T-helper 1 cell treated with Interleukin-12 subunit alpha and Interleukin-12 subunit beta and Interleukin-4 antibody, amounts not matched to agents 30 μg/mL and 1 μg/mL, for 36 hours (primary cell): Measurements from ENCODE around the gene TIAM2.
"Not testable (repeated sequence)": the region's sequence is repeated elsewhere in the genome, so short reads cannot be mapped to it uniquely, and the experiment has no call there.

Experiments used
- H3K27ac Mint-ChIP-seq: one replicate; pipeline ENCODE4 v1.8.0; 2021; ENCODE audit warnings: mild to moderate bottlenecking, mixed read lengths
- H3K27me3 Mint-ChIP-seq: one replicate; pipeline ENCODE4 v1.8.0; 2021; ENCODE audit warnings: low read depth, mixed read lengths
- H3K36me3 Mint-ChIP-seq: one replicate; pipeline ENCODE4 v1.8.0; 2021; ENCODE audit warnings: low read depth, mixed read lengths
- H3K4me1 Mint-ChIP-seq: one replicate; pipeline ENCODE4 v1.8.0; 2021; ENCODE audit warnings: low read depth, mixed read lengths
- H3K4me3 Mint-ChIP-seq: one replicate; pipeline ENCODE4 v1.8.0; 2021; ENCODE audit warnings: mild to moderate bottlenecking, moderate library complexity, mixed read lengths
- H3K9me3 Mint-ChIP-seq: one replicate; pipeline ENCODE4 v1.8.0; 2021; ENCODE audit warnings: mixed read lengths

TIAM2 gene

GRCh38 chr6:155259897-155260296 is 264.8 kb downstream of the TIAM2 start:
- peaks cover 12% of the 10 kb centered on the region for H3K36me3 Mint-ChIP-seq
- no peak overlapping the region for H3K4me3 Mint-ChIP-seq
- H3K27ac Mint-ChIP-seq, result no peak overlapping the region
- H3K9me3 Mint-ChIP-seq, result no peaks in the 10 kb centered on the region
- H3K4me1 Mint-ChIP-seq, result peaks cover 6% of the 10 kb centered on the region
- no peaks in the 10 kb centered on the region for H3K27me3 Mint-ChIP-seq

DNA sequence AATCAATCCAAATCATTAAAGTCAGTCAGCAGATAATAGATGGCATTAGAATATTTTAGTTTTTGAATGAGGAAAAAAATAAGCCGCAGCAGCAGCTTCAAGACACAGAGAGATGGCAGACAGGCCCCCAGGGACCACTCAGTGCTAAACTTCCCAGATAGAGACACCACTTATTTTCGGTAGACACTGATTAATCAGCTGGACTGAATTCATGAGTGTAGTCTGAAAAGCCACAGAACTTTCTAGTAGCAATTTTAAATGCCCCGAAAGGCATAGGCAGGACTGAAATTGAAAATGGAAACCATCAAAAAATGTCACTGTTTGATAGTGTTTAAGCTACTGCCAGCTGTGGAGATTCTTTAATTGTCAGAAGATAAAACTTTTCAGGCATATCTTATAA is 265.6 kb downstream of the TIAM2 start:
- Mint-ChIP-seq H3K27ac (no peak overlapping the region), H3K4me3 (no peak overlapping the region), H3K9me3 (no peaks in the 10 kb centered on the region), H3K4me1 (peaks cover 6% of the 10 kb centered on the region), H3K27me3 (no peaks in the 10 kb centered on the region), H3K36me3 (peaks cover 11% of the 10 kb centered on the region)

DNA sequence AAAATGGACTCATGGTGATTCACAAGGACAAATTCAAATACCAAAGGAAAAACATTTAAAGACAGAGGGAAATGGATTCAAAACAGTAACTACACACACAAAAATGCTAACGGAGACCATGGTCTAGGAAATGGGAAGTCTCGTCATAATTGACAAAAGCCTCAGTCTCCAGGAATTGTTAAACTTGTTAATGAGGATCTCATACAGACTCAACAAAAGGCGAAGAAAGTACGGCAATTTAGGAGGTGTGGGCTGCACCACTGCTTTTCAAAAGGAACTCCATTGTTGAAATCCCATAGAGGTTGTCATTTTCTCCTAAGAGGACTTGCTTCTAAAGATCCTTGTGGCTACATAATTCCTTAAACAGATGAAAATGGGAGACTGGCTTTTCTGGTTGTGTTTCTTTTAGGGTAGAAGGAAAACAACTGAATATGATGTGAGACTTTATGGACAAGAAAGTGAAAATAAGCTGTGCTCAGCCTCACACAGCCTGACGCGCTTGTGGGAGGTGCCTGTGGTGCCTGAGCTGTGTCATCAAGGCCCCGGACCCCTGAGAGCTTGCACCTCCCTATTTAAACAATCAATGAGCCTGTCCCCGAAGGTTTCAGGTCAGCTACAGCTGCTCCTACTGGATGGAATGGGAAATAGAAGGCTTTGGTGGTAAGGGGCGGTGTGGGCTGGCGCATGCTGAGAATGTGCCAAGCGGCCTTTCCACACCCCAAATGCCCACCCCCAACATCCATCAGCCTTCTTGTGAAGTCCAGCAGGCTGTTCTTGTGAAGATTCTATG is 266.2 kb downstream of the TIAM2 start:
- H3K4me1 Mint-ChIP-seq, result peaks cover 6% of the 10 kb centered on the region
- peaks cover 11% of the 10 kb centered on the region for H3K36me3 Mint-ChIP-seq
- no peak overlapping the region for H3K4me3 Mint-ChIP-seq
- no peaks in the 10 kb centered on the region for H3K27me3 Mint-ChIP-seq
- no peak overlapping the region for H3K27ac Mint-ChIP-seq
- no peaks in the 10 kb centered on the region for H3K9me3 Mint-ChIP-seq

DNA sequence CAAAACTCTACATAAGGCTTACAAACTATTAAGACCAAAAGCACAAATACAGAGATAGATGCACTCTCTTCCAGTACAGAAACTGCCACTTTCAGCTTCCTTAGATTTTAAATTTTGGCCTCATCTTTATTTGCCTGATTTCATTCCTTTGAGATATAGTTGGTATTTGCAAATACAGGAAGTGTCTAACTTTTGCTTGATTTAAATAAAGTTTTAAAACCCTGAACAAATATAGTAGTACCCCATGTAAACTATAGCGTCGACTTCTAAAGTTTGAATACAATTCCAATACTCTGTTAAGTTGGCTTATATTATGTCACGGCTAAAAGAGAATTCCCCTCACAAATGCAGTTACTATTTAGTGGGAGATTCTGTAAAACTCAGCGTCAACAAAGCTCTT is 267.5 kb downstream of the TIAM2 start:
- no peaks in the 10 kb centered on the region for H3K27me3 Mint-ChIP-seq
- no peaks in the 10 kb centered on the region for H3K9me3 Mint-ChIP-seq
- H3K27ac Mint-ChIP-seq, result no peak overlapping the region
- peaks cover 7% of the 10 kb centered on the region for H3K36me3 Mint-ChIP-seq
- peaks cover 6% of the 10 kb centered on the region for H3K4me1 Mint-ChIP-seq
- no peak overlapping the region for H3K4me3 Mint-ChIP-seq

DNA sequence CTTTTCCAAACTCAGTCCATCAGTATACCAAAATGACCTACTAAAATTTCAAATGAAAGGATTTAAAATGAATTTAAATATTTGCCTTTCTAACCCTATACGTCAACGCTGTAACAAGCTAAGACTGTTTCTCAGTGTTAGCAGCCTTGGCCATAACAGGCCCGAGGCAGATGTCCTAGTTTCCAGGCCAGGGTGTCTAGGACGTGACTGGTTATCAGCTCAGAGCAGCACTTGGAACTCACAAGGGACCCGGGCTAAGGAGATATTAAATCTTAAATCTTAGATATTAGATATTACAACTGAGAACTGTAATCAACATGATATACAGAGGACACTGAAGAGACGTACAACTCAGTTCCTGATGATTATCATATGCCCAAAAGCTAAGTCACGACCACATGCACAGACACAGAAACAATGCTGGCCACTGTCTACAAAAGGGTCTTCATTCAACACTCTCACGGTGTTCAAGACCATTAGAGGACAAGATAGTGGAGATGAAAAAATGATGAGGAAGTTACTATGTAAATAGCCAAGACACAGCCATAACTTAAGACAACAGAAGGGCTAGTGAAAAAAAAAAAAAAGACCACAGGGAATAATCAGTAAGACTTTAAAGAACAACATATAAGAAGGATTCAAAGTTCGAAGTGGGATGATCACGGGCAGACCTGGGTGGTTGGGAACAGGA is 268.4 kb downstream of the TIAM2 start, which contains the start of gene CLDN20:
Gene CLDN20, plus strand, starts transcription at position 641 of the 691 bp plus-strand sequence. CDS start 11,707 bp downstream, outside the sequence.
- no peaks in the 10 kb centered on the region for H3K27me3 Mint-ChIP-seq
- H3K36me3 Mint-ChIP-seq, result peaks cover 6% of the 10 kb centered on the region
- peaks cover 9% of the 10 kb centered on the region for H3K4me1 Mint-ChIP-seq
- H3K4me3 Mint-ChIP-seq, result no peak within 1 kb of the TSS
- no peaks in the 10 kb centered on the region for H3K9me3 Mint-ChIP-seq
- no peak within 1 kb of the TSS for H3K27ac Mint-ChIP-seq

DNA sequence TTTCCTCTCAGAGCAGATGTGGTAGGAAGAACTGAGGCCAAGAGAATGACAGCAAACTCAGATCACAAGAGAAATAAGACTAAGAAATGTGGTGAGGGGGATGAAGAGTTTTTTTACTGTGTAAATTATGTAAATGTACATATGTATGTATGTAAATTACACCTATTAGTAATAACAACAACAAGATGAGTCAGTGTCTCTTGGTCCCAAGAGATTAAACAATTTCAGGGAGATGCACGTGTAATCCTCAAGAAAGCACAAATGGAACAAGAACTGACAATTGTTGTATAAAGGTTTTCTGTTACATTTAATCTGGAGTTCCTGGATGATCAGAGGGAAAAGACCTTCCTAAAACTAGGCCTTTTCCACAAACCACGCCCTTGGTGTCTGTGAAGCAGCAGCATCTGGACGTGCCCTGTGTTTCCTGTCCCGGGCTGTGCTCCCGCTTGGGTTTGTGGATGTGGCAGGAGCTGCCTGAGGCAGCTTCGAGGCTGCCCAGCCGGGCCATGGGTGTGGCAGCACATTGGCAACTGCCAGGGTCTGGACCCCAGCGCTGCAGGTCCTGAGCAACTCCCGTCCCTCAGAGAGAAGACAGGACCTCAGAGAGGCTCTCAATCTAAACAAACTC is 269.7 kb downstream of the TIAM2 start:
- peaks cover 9% of the 10 kb centered on the region for H3K4me1 Mint-ChIP-seq
- no peak overlapping the region for H3K4me3 Mint-ChIP-seq
- H3K27ac Mint-ChIP-seq, result no peak overlapping the region
- H3K9me3 Mint-ChIP-seq, result no peaks in the 10 kb centered on the region
- H3K27me3 Mint-ChIP-seq, result no peaks in the 10 kb centered on the region
- peaks cover 6% of the 10 kb centered on the region for H3K36me3 Mint-ChIP-seq

DNA sequence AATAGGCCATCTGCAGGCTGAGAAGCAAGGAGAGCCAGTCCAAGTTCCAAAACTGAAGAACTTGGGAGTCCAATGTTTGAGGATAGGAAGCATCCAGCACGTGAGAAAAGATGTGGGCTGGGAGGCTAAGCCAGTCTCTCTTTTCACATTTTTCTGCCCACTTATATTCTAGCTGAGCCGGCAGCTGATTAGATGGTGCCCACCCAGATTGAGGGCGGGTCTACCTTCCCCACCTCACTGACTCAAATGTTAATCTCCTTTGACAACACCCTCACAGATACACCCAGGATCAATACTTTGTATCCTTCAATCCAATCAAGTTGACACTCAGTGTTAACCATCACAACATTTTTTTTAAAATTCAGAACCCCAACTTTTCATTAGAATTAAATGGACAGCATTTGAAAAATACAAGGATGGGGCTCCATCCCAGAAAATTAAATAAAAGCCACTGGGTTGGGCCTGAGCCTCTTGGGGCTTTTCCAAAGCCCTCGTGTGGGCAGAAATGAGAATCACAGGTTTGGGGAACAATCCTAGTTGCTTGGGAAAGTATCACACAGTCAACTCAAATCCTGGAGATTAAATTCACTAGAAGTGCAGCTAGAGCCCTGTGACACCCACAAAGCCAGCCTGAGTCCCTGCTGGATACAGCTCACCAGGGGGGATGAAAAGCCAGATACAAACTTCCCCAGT is 270.9 kb downstream of the TIAM2 start:
- H3K9me3 Mint-ChIP-seq, result no peaks in the 10 kb centered on the region
- H3K27me3 Mint-ChIP-seq, result no peaks in the 10 kb centered on the region
- H3K36me3 Mint-ChIP-seq, result peaks cover 9% of the 10 kb centered on the region
- no peak overlapping the region for H3K4me3 Mint-ChIP-seq
- no peak overlapping the region for H3K27ac Mint-ChIP-seq
- H3K4me1 Mint-ChIP-seq, result peaks cover 8% of the 10 kb centered on the region

GRCh38 chr6:155267411-155267810 is 272.3 kb downstream of the TIAM2 start:
- no peak overlapping the region for H3K4me3 Mint-ChIP-seq
- peaks cover 9% of the 10 kb centered on the region for H3K36me3 Mint-ChIP-seq
- H3K4me1 Mint-ChIP-seq, result peaks cover 5% of the 10 kb centered on the region
- no peaks in the 10 kb centered on the region for H3K27me3 Mint-ChIP-seq
- no peak overlapping the region for H3K27ac Mint-ChIP-seq
- H3K9me3 Mint-ChIP-seq, result no peaks in the 10 kb centered on the region

- peaks cover 11% of the 10 kb centered on the region for H3K36me3 Mint-ChIP-seq
- not testable (repeated sequence) for H3K27me3 Mint-ChIP-seq, H3K27ac Mint-ChIP-seq, H3K4me3 Mint-ChIP-seq, H3K4me1 Mint-ChIP-seq, H3K9me3 Mint-ChIP-seq
Measured at GRCh38 chr6:155268088-155268867, 273.2 kb downstream of the TIAM2 start.

DNA sequence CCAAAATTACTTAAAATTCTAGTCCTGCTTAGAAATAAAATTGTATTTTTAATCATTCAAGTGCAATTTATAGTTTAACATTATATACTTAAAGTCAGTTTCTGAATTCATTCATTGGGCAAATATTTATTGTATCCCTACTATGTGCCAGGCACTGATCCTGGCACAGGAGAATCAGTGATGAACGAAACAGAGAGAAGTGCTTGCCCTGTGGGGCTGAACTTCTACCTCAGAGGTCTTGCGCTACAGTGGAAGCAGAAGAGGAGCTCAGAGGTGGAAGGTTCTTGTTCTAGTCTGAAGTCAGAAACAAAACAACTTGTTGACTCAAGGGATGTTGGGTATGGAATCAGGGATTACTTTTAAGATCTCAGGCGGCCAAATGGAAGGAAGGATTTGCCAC is 274.6 kb downstream of the TIAM2 start:
- no peaks in the 10 kb centered on the region for H3K27me3 Mint-ChIP-seq
- peaks cover 12% of the 10 kb centered on the region for H3K36me3 Mint-ChIP-seq
- no peaks in the 10 kb centered on the region for H3K9me3 Mint-ChIP-seq
- H3K27ac Mint-ChIP-seq, result peak overlapping the region; percentile 5
- no peak overlapping the region for H3K4me3 Mint-ChIP-seq
- H3K4me1 Mint-ChIP-seq, result peaks cover 9% of the 10 kb centered on the region

DNA sequence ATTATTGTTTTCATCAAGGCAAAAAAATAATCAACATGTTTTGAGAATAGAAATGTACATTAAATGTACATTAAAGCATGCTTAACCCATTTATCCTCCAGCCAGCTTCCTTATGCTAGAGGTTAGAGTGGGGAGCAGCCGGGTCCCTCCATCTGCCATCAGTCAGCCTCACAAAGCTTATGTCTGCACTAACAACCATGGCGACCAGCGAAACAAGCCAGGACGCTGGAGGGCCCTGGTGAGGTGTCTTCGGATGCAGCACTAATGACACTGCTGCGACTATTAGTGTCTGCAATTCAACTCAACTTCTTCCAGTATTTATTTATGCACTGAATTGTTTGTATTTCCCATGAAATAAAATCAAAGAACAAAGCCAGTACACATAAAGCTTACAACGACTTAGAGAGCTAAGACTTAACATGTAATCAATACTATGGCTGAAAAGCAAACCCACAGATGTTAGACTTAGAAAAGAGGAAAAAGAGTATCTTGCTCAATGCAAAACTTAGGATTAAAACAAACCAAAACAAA is 275.5 kb downstream of the TIAM2 start:
- Mint-ChIP-seq H3K36me3 (peaks cover 13% of the 10 kb centered on the region), H3K4me3 (no peak overlapping the region), H3K9me3 (no peaks in the 10 kb centered on the region), H3K4me1 (peaks cover 9% of the 10 kb centered on the region), H3K27me3 (no peaks in the 10 kb centered on the region), H3K27ac (no peak overlapping the region)

- H3K9me3 Mint-ChIP-seq, result no peaks in the 10 kb centered on the region
Measured at GRCh38 chr6:155271145-155271544, 276.0 kb downstream of the TIAM2 start.

GRCh38 chr6:155272353-155273232 is 277.5 kb downstream of the TIAM2 start:
- Mint-ChIP-seq H3K36me3 (peaks cover 16% of the 10 kb centered on the region), H3K27ac (no peak overlapping the region), H3K4me1 (peaks cover 9% of the 10 kb centered on the region), H3K27me3 (no peaks in the 10 kb centered on the region), H3K9me3 (no peaks in the 10 kb centered on the region), H3K4me3 (no peak overlapping the region)

More at GRCh38 chr6:155271145-155271544, 276.0 kb downstream of the TIAM2 start:
- Mint-ChIP-seq H3K4me3 (no peak overlapping the region), H3K4me1 (peaks cover 9% of the 10 kb centered on the region), H3K27me3 (no peaks in the 10 kb centered on the region), H3K36me3 (peaks cover 13% of the 10 kb centered on the region), H3K27ac (no peak overlapping the region)
